GM12892 (cell line): ENCODE results near the gene SYNGR3.

Source experiments
- POLR2A ChIP-seq: IDR thresholded peaks from 2 replicates; pipeline ENCODE4 v1.6.1; 2011; ENCODE audit warnings: low read depth, low read length, control low read depth
- POLR2AphosphoS5 ChIP-seq: IDR thresholded peaks from 2 replicates; pipeline ENCODE4 v1.6.1; 2011; ENCODE audit warnings: low read depth, low read length, control low read depth
- TAF1 ChIP-seq: IDR thresholded peaks from 2 replicates; pipeline ENCODE4 v1.6.1; 2011; ENCODE audit warnings: low read depth, mild to moderate bottlenecking, control low read depth, low read length, borderline replicate concordance

GRCh38 chr16:2019518-2019920, 29.7 kb downstream of the SYNGR3 start, which contains the start of gene NPW:
- TF ChIP-seq POLR2AphosphoS5 (no peak), POLR2A (no peak), TAF1 (no peak)
